ENCODE measurements around the gene XRCC4. TPM values are rescaled to one million over a fixed set of nuclear protein-coding genes. Genes with fewer than 3 reads are reported as not detected.

XRCC4 gene
- total and polyA plus RNA-seq, 8 donors = 0.91 to 3.7 (median 1.8) TPM

DNA sequence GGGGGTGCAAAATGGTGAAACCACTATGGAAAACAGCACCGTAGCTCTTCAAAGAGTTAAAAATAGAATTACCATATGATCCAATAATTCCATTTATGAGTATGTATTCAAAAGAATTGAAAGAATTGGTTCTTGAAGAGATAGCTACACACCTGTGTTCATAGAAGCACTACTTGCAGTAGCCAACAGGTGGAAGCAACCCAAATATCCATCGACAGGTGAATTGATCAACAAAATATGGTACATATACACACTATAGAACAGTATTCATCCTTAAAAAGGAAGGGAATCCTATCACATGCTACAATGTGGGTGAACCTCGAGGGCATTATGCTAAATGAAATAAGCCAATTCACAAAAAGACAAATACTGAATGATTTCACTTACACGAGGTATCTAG is 308.5 kb downstream of the XRCC4 start:
- H3K36me3 ChIP-seq = no peaks in the 10 kb centered on the region
- no peak for DNase-seq
- no peak for ATAC-seq
- TF ChIP-seq, protein P1, sequence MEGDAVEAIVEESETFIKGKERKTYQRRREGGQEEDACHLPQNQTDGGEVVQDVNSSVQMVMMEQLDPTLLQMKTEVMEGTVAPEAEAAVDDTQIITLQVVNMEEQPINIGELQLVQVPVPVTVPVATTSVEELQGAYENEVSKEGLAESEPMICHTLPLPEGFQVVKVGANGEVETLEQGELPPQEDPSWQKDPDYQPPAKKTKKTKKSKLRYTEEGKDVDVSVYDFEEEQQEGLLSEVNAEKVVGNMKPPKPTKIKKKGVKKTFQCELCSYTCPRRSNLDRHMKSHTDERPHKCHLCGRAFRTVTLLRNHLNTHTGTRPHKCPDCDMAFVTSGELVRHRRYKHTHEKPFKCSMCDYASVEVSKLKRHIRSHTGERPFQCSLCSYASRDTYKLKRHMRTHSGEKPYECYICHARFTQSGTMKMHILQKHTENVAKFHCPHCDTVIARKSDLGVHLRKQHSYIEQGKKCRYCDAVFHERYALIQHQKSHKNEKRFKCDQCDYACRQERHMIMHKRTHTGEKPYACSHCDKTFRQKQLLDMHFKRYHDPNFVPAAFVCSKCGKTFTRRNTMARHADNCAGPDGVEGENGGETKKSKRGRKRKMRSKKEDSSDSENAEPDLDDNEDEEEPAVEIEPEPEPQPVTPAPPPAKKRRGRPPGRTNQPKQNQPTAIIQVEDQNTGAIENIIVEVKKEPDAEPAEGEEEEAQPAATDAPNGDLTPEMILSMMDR (IDR thresholded peaks at IDR 0.05) = no peak
- intact Hi-C loops (cut with DNase I) = no loop called here
- FAIRE-seq = no peak
- no peaks in the 10 kb centered on the region for H3K27me3 ChIP-seq
- no peaks in the 10 kb centered on the region for H3K9me3 ChIP-seq
- WGBS, 2 donors = 85 to 86% methylated on average over 4 of the region's 4 CpGs
- no peak overlapping the region for H3K27ac ChIP-seq
- peaks cover 3 to 23% (median 10%) of the 10 kb centered on the region in 3 donors for H3K4me1 ChIP-seq
- H3K4me3 ChIP-seq = no peak overlapping the region

DNA sequence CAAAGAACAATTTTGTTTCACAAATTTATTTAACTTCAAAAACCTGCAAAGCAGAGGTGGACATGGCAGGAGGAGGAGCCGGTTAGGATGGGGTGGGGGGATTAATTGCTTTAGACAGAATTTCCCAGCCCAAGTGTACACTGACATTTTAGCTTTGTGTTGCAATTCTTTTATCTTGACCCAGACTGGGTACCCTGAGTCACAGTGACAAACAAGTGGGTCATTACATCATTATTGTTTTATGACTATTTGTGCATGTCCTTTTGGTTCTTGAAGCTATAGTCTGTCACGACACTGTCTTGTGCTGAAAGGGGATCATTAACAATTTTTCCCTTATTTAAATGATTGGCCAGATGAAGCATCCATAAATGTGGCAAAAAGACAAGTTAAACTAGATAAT is 309.7 kb downstream of the XRCC4 start:
- peaks cover 3 to 23% (median 10%) of the 10 kb centered on the region in 3 donors for H3K4me1 ChIP-seq
- TF ChIP-seq, protein P1 (IDR thresholded peaks at IDR 0.05) = no peak
- no peak for FAIRE-seq
- no peaks in the 10 kb centered on the region for H3K36me3 ChIP-seq
- no peak overlapping the region for H3K4me3 ChIP-seq
- intact Hi-C loops (cut with DNase I) = no loop called here
- DNase-seq = no peak
- H3K27ac ChIP-seq = no peak overlapping the region
- no peaks in the 10 kb centered on the region for H3K9me3 ChIP-seq
- WGBS, 2 donors = 92 to 93% methylated on average over 2 of the region's 2 CpGs
- no peak for ATAC-seq
- H3K27me3 ChIP-seq = no peaks in the 10 kb centered on the region

DNA sequence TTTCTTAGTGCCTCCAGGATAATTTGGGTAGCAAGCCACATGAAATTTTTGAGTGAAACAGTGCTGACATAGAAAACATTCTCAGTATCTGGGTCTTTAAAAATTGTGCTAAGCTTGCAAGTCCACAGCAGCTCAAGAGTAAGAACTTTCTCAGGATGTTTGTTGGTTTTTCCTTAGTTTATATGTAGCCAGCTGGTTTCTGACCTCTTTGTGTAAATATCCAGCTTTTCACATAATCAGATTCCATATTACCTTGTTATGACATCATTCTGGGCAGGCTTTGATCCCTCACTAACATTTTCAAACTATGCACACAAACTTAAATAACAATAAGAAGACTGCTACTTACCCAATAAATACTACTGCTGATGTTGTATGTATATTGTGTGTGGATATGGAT is 311.3 kb downstream of the XRCC4 start:
- H3K36me3 ChIP-seq = no peaks in the 10 kb centered on the region
- DNase-seq (no peak), FAIRE-seq (no peak), ATAC-seq (peak; percentile 91 to 99 (median 94))
- no peak overlapping the region for H3K27ac ChIP-seq
- H3K4me1 ChIP-seq = peaks cover 3 to 23% (median 10%) of the 10 kb centered on the region in 3 donors
- H3K27me3 ChIP-seq = no peaks in the 10 kb centered on the region
- intact Hi-C loops (cut with DNase I) = no loop called here
- no peak overlapping the region for H3K4me3 ChIP-seq
- TF ChIP-seq, protein P1 (IDR thresholded peaks at IDR 0.05) = no peak
- H3K9me3 ChIP-seq = no peaks in the 10 kb centered on the region

DNA sequence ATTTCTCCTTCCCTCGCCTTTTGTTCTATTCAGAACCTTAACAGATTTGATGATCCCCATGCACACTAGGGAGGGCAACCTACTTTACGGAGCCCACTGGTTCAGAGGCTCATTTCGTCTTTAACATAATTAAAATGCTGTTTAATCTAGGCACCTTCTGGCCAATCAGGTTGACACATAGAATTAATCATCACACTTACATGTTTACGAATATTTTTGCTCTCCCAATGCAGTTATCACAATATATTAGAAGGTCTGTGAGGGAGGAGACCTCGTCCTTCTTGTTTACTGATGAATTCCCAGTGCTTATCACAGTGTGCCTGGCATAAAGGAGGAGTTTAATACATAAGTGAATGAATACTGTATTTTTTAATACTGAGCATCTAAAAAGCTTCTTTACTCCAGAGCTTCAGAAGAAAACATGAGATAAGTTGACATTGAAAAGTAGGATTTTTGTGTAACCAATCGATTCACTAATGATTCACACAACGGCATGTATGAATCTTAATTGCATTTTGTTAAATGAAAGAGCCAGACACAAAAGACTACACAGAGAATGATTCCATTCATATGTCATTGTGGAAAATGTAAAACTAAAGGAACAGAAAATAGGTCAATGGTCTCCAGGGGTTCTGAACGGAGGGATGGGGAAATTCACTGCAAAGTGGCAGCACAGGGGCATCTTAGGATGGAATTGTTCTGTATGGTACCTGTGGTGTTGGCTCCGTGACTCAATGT is 315.6 kb downstream of the XRCC4 start:
- H3K9me3 ChIP-seq = no peaks in the 10 kb centered on the region
- H3K36me3 ChIP-seq = no peaks in the 10 kb centered on the region
- intact Hi-C loops (cut with DNase I) = no loop called here
- TF ChIP-seq, protein P1 (IDR thresholded peaks at IDR 0.05) = no peak
- H3K4me3 ChIP-seq = no peak overlapping the region
- no peaks in the 10 kb centered on the region for H3K27me3 ChIP-seq
- DNase-seq (no peak), FAIRE-seq (no peak), ATAC-seq (no peak)
- H3K4me1 ChIP-seq = peaks cover 3 to 21% (median 10%) of the 10 kb centered on the region in 3 donors
- WGBS, 2 donors = 77 to 80% methylated on average over 9 of the region's 9 CpGs
- no peak overlapping the region for H3K27ac ChIP-seq

DNA sequence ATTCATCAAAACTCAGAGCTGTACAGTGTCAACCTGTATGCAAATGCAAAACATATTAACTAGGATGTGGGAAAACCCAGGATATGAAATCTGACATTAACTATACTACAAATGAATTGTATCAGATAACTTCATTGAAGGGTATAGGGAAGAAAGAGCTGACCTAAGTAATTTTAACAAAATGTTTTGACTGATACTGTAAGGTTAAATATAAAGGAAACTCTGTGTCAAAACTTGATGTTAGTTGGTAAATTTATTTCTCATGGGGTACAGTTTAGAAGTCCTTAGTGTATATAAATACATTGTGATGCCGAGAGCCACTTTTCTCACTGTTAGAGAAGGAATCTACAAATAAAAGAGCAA is 316.1 kb downstream of the XRCC4 start:
- no peaks in the 10 kb centered on the region for H3K36me3 ChIP-seq
- H3K4me1 ChIP-seq = peaks cover 3 to 17% (median 4%) of the 10 kb centered on the region in 3 donors
- DNase-seq (no peak), ATAC-seq (no peak), FAIRE-seq (no peak)
- H3K4me3 ChIP-seq = no peak overlapping the region
- H3K27me3 ChIP-seq = no peaks in the 10 kb centered on the region
- TF ChIP-seq, protein P1 (IDR thresholded peaks at IDR 0.05) = no peak
- H3K27ac ChIP-seq = no peak overlapping the region
- no peaks in the 10 kb centered on the region for H3K9me3 ChIP-seq
- WGBS, 2 donors = 97% methylated on average over 1 of the region's 1 CpG
- intact Hi-C loops (cut with DNase I) = no loop called here

All from pancreas (tissue), 10 donors.